CD8-positive, alpha-beta memory T cell (primary cell): ENCODE data around the gene GRXCR1. TPM values are rescaled to one million over a fixed set of nuclear protein-coding genes. Genes with fewer than 3 reads are reported as not detected.

Source experiments
- CTCF ChIA-PET: fragments of 350-600 bp; sonication (Branson Sonifier 250); formaldehyde crosslinking; loops from one replicate; lab custom pipeline; 2021; ENCODE audit warnings: antibody characterized with exemption; lab: Charles Lee
- POLR2A ChIA-PET: fragments of 350-600 bp; sonication (Branson Sonifier 250); formaldehyde crosslinking; loops from one replicate; lab custom pipeline; 2021; ENCODE audit warnings: antibody characterized with exemption; lab: Charles Lee
- DNase-seq, 5 donors: peaks; one replicate each; pipeline versions ENCODE4 v3.0.0 to v3.0.0-alpha.2; 2020 to 2022; ENCODE audit warnings: mixed read lengths in 1 of 5
- H3K27ac ChIP-seq: one replicate; pipeline ENCODE4 v1.7.0; 2013; ENCODE audit warnings: low read depth, mild to moderate bottlenecking, low read length, moderate library complexity
- H3K27me3 ChIP-seq: 2 replicates; pipeline ENCODE4 v1.7.0; 2013; ENCODE audit warnings: low read length, mild to moderate bottlenecking; ENCODE audit not compliant: insufficient read depth, poor library complexity, severe bottlenecking
- H3K36me3 ChIP-seq: 2 replicates; pipeline ENCODE4 v1.7.0; 2013; ENCODE audit warnings: mild to moderate bottlenecking, low read length, moderate library complexity; ENCODE audit not compliant: insufficient read depth
- H3K4me1 ChIP-seq: 2 replicates; pipeline ENCODE4 v1.7.0; 2013; ENCODE audit warnings: mild to moderate bottlenecking, low read length, moderate library complexity; ENCODE audit not compliant: insufficient read depth
- H3K4me3 ChIP-seq: 2 replicates; pipeline ENCODE4 v1.7.0; 2013; ENCODE audit warnings: mild to moderate bottlenecking, low read length
- H3K9me3 ChIP-seq: 2 replicates; pipeline ENCODE4 v1.7.0; 2013; ENCODE audit warnings: mild to moderate bottlenecking, low read length
- H3K27ac Mint-ChIP-seq, 8 donors: one replicate each; pipeline ENCODE4 v1.8.0; 2020 to 2021; ENCODE audit warnings: mixed read lengths in 8 of 8, mild to moderate bottlenecking in 6 of 8, inconsistent platforms in 3 of 8, moderate library complexity in 3 of 8
- H3K27me3 Mint-ChIP-seq, 2 donors: one replicate each; pipeline ENCODE4 v1.8.0; 2020 to 2021; ENCODE audit warnings: mixed read lengths in 2 of 2, mild to moderate bottlenecking in 1 of 2, moderate library complexity in 1 of 2
- H3K36me3 Mint-ChIP-seq, 3 donors: one replicate each; pipeline ENCODE4 v1.8.0; 2020 to 2021; ENCODE audit warnings: mixed read lengths in 3 of 3, inconsistent platforms in 1 of 3, mild to moderate bottlenecking in 1 of 3
- H3K4me1 Mint-ChIP-seq, 3 donors: one replicate each; pipeline ENCODE4 v1.8.0; 2020 to 2021; ENCODE audit warnings: mixed read lengths in 3 of 3, inconsistent platforms in 1 of 3, mild to moderate bottlenecking in 1 of 3
- H3K4me3 Mint-ChIP-seq, 7 donors: one replicate each; pipeline ENCODE4 v1.8.0; 2020 to 2021; ENCODE audit warnings: mixed read lengths in 7 of 7, mild to moderate bottlenecking in 6 of 7, moderate library complexity in 4 of 7, inconsistent platforms in 2 of 7
- H3K9me3 Mint-ChIP-seq, 5 donors: one replicate each; pipeline ENCODE4 v1.8.0; 2020 to 2022; ENCODE audit warnings: mixed read lengths in 5 of 5, mild to moderate bottlenecking in 3 of 5, moderate library complexity in 2 of 5, inconsistent platforms in 1 of 5
- polyA plus RNA-seq: library from polyadenylated mRNA; unstranded; fragments of 300-500 nt; fragmentation: Illumina TruSeq; gene quantifications from one replicate; pipeline ENCODE4 v1.2.3, GENCODE V29; 2021
- total RNA-seq, 2 experiments: library from RNA; stranded (reverse); gene quantifications; one replicate each; pipeline ENCODE4 v1.2.3, GENCODE V29; 2021

The GRXCR1 gene
- total and polyA plus RNA-seq, 3 experiments from 2014 or later: not detected

- Mint-ChIP-seq H3K27me3 (peaks cover 0 to 10% of the 10 kb centered on the region in 2 donors), H3K4me3 (no peak overlapping the region), H3K4me1 (no peaks in the 10 kb centered on the region), H3K27ac (no peak overlapping the region), H3K9me3 (peaks cover 0 to 2% (median 0%) of the 10 kb centered on the region in 5 donors), H3K36me3 (no peaks in the 10 kb centered on the region)
- Histone ChIP-seq H3K27me3 (no peaks in the 10 kb centered on the region), H3K4me3 (no peak overlapping the region), H3K27ac (no peak overlapping the region), H3K4me1 (no peaks in the 10 kb centered on the region), H3K36me3 (no peaks in the 10 kb centered on the region), H3K9me3 (no peaks in the 10 kb centered on the region)
- ChIA-PET CTCF (no interaction called here), POLR2A (no interaction called here)
- no peak for DNase-seq
These were observed 17.9 kb downstream of the GRXCR1 start for GRCh38 chr4:42910459-42910858.

GRCh38 chr4:42914937-42915336 lies 22.4 kb downstream of the GRXCR1 start:
- H3K4me1 ChIP-seq: no peaks in the 10 kb centered on the region
- H3K4me1 Mint-ChIP-seq: no peaks in the 10 kb centered on the region
- POLR2A ChIA-PET: no interaction called here
- no peaks in the 10 kb centered on the region for H3K9me3 ChIP-seq
- no peak overlapping the region for H3K27ac ChIP-seq
- no peak overlapping the region for H3K4me3 Mint-ChIP-seq
- no peak overlapping the region for H3K4me3 ChIP-seq
- no peak for DNase-seq
- CTCF ChIA-PET: no interaction called here
- no peaks in the 10 kb centered on the region for H3K36me3 ChIP-seq
- no peaks in the 10 kb centered on the region for H3K36me3 Mint-ChIP-seq
- H3K27ac Mint-ChIP-seq: no peak overlapping the region
- peaks cover 2 to 3% of the 10 kb centered on the region in 2 donors for H3K27me3 Mint-ChIP-seq
- H3K27me3 ChIP-seq: no peaks in the 10 kb centered on the region
- H3K9me3 Mint-ChIP-seq: peaks cover 0 to 4% (median 0%) of the 10 kb centered on the region in 5 donors

GRCh38 chr4:42915484-42915883 lies 23.0 kb downstream of the GRXCR1 start:
- Histone ChIP-seq H3K9me3 (no peaks in the 10 kb centered on the region), H3K27me3 (no peaks in the 10 kb centered on the region), H3K27ac (no peak overlapping the region), H3K4me1 (no peaks in the 10 kb centered on the region), H3K4me3 (no peak overlapping the region), H3K36me3 (no peaks in the 10 kb centered on the region)
- Mint-ChIP-seq H3K4me3 (no peak overlapping the region), H3K4me1 (no peaks in the 10 kb centered on the region), H3K9me3 (peaks cover 0 to 4% (median 0%) of the 10 kb centered on the region in 5 donors), H3K36me3 (no peaks in the 10 kb centered on the region), H3K27ac (no peak overlapping the region), H3K27me3 (peaks cover 0 to 3% of the 10 kb centered on the region in 2 donors)
- ChIA-PET POLR2A (no interaction called here), CTCF (no interaction called here)
- no peak for DNase-seq

- Histone ChIP-seq H3K4me3 (no peak overlapping the region), H3K4me1 (no peaks in the 10 kb centered on the region), H3K9me3 (no peaks in the 10 kb centered on the region), H3K27ac (no peak overlapping the region), H3K36me3 (no peaks in the 10 kb centered on the region), H3K27me3 (no peaks in the 10 kb centered on the region)
- H3K9me3 Mint-ChIP-seq: peaks cover 0 to 2% (median 0%) of the 10 kb centered on the region in 5 donors
- no peak for DNase-seq
- no peaks in the 10 kb centered on the region for H3K4me1 Mint-ChIP-seq
- POLR2A ChIA-PET: no interaction called here
- CTCF ChIA-PET: no interaction called here
- H3K27me3 Mint-ChIP-seq: peaks cover 0 to 4% of the 10 kb centered on the region in 2 donors
- no peak overlapping the region for H3K4me3 Mint-ChIP-seq
- H3K36me3 Mint-ChIP-seq: no peaks in the 10 kb centered on the region
- no peak overlapping the region for H3K27ac Mint-ChIP-seq
These were observed 24.8 kb downstream of the GRXCR1 start for GRCh38 chr4:42917296-42917695.

GRCh38 chr4:42923431-42923830 lies 30.9 kb downstream of the GRXCR1 start:
- Mint-ChIP-seq H3K36me3 (no peaks in the 10 kb centered on the region), H3K9me3 (no peaks in the 10 kb centered on the region), H3K4me1 (no peaks in the 10 kb centered on the region), H3K27me3 (peaks cover 4 to 13% of the 10 kb centered on the region in 2 donors), H3K27ac (no peak overlapping the region), H3K4me3 (no peak overlapping the region)
- Histone ChIP-seq H3K4me3 (no peak overlapping the region), H3K27ac (no peak overlapping the region), H3K27me3 (no peaks in the 10 kb centered on the region), H3K4me1 (no peaks in the 10 kb centered on the region), H3K36me3 (no peaks in the 10 kb centered on the region), H3K9me3 (no peaks in the 10 kb centered on the region)
- CTCF ChIA-PET: no interaction called here
- no peak for DNase-seq
- POLR2A ChIA-PET: no interaction called here

- Histone ChIP-seq H3K9me3 (no peaks in the 10 kb centered on the region), H3K27me3 (no peaks in the 10 kb centered on the region), H3K27ac (no peak overlapping the region), H3K36me3 (no peaks in the 10 kb centered on the region), H3K4me3 (no peak overlapping the region), H3K4me1 (no peaks in the 10 kb centered on the region)
- CTCF ChIA-PET: no interaction called here
- Mint-ChIP-seq H3K27me3 (peaks cover 1 to 13% of the 10 kb centered on the region in 2 donors), H3K27ac (no peak overlapping the region), H3K4me1 (no peaks in the 10 kb centered on the region), H3K9me3 (no peaks in the 10 kb centered on the region), H3K36me3 (no peaks in the 10 kb centered on the region), H3K4me3 (no peak overlapping the region)
- no peak for DNase-seq
- POLR2A ChIA-PET: no interaction called here
These were observed 33.4 kb downstream of the GRXCR1 start for GRCh38 chr4:42925921-42926320.

GRCh38 chr4:42927946-42928345 lies 35.4 kb downstream of the GRXCR1 start:
- no peaks in the 10 kb centered on the region for H3K36me3 ChIP-seq
- no peak overlapping the region for H3K4me3 ChIP-seq
- Mint-ChIP-seq H3K27me3 (peaks cover 2 to 17% of the 10 kb centered on the region in 2 donors), H3K4me1 (no peaks in the 10 kb centered on the region), H3K9me3 (no peaks in the 10 kb centered on the region), H3K36me3 (no peaks in the 10 kb centered on the region), H3K27ac (no peak overlapping the region), H3K4me3 (no peak overlapping the region)
- H3K27me3 ChIP-seq: no peaks in the 10 kb centered on the region
- ChIA-PET CTCF (no interaction called here), POLR2A (no interaction called here)
- no peaks in the 10 kb centered on the region for H3K9me3 ChIP-seq
- no peaks in the 10 kb centered on the region for H3K4me1 ChIP-seq
- no peak overlapping the region for H3K27ac ChIP-seq
- DNase-seq: no peak

- peak overlapping the region in 1 of 8 donors; percentile 1 for H3K27ac Mint-ChIP-seq
- no peak overlapping the region for H3K4me3 ChIP-seq
- CTCF ChIA-PET: interaction anchor here (1.0 kb wide), 1 partner anchor 8 kb away, joined by 3 read pairs; no protein-coding TSS in a partner anchor
- no peak overlapping the region for H3K27ac ChIP-seq
- H3K27me3 Mint-ChIP-seq: peaks cover 2 to 16% of the 10 kb centered on the region in 2 donors
- POLR2A ChIA-PET: no interaction called here
- H3K36me3 ChIP-seq: no peaks in the 10 kb centered on the region
- no peaks in the 10 kb centered on the region for H3K27me3 ChIP-seq
- H3K9me3 ChIP-seq: no peaks in the 10 kb centered on the region
- H3K4me1 Mint-ChIP-seq: no peaks in the 10 kb centered on the region
- DNase-seq: no peak
- H3K4me3 Mint-ChIP-seq: no peak overlapping the region
- H3K9me3 Mint-ChIP-seq: no peaks in the 10 kb centered on the region
- no peaks in the 10 kb centered on the region for H3K36me3 Mint-ChIP-seq
- H3K4me1 ChIP-seq: no peaks in the 10 kb centered on the region
These were observed 36.1 kb downstream of the GRXCR1 start for GRCh38 chr4:42928582-42928981.

GRCh38 chr4:42942216-42942615 lies 49.7 kb downstream of the GRXCR1 start:
- Histone ChIP-seq H3K27me3 (no peaks in the 10 kb centered on the region), H3K27ac (no peak overlapping the region), H3K9me3 (no peaks in the 10 kb centered on the region), H3K4me1 (no peaks in the 10 kb centered on the region), H3K36me3 (no peaks in the 10 kb centered on the region), H3K4me3 (no peak overlapping the region)
- no peak for DNase-seq
- peaks cover 3 to 4% of the 10 kb centered on the region in 2 donors for H3K27me3 Mint-ChIP-seq
- no peaks in the 10 kb centered on the region for H3K36me3 Mint-ChIP-seq
- H3K4me1 Mint-ChIP-seq: no peaks in the 10 kb centered on the region
- POLR2A ChIA-PET: no interaction called here
- H3K4me3 Mint-ChIP-seq: no peak overlapping the region
- CTCF ChIA-PET: no interaction called here
- H3K9me3 Mint-ChIP-seq: no peaks in the 10 kb centered on the region
- H3K27ac Mint-ChIP-seq: no peak overlapping the region
